Measurements from ENCODE around the gene INF2.
"Not testable (repeated sequence)": the region's sequence is repeated elsewhere in the genome, so short reads cannot be mapped to it uniquely, and the experiment has no call there.

INF2 gene

DNA sequence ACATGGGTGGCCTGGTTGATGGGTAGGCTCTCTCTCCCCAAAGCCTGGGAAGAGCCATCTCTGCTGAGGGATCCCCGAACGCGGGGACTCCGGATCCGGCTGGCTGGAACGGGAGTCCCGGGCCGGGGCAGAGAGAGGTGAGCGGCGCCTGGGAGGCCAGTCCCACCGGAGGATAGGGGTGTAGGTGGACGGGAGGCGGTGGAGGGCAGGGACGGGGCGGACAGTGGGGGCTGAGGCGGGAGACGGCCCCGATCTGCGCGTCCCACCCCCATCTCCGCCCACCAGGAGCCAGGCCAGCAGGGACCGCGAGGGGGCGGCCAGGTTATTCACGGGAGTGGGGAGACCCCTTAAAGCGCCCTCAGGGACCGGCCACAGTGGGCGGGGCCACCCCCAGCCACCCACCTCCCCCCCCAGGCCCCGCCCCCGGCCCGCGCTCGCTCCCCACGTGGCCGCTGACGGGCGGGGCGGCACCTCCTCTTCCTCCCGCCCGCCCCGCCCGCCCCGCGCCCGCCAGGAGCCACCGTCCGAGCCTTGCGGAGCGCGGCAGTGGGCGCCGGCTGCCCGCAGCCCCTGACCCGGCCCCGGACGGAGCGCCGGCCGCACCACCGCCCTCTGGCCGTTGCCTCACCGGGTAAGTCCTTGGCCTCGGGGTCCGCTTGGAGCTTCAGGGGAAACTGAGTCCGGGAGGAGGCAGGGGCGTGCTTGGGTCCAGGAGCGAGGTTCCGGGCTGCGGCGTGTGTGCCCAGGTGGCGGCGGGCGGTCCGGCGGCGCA, at the start of gene INF2:
TSS of gene INF2 (plus strand) at position 510 of the 772 bp plus-strand sequence. CDS start 11,748 bp downstream, outside the sequence.
- FAIRE-seq, result no peak
- peak; percentile 71 for DNase-seq (ENCODE audit: insufficient read length, low spot score)

DNA sequence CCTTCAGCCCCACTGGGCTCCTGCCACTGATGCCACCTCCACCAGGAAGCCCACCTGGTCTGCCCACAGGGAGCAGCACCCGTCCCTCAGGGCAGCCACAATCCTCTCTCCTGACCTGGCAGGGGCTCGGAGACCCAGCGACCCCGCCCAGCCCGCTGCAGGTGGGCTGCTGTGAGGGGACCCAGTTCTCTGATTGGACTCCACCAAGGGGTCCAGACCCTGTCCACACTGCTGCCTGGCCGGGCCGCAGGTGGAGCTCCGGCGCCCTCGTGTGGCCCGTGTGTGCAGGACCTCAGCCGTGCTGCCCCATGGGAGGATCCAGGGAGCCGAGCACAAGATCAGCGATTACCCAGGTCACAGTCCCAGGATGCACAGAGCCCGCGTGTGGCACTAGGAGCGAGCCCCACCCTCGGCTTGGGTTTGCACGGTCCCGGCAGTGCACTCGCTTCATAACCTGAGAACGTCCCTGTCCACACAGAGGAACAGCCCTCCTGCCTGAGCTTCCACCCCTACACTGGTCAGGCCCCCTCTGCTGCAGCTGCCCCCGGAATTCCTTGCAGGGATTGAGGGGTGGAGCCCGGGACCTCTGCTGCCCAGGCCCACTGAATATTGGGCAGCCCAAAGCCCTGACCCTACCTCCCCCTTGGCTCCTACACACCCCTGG, 49.4 kb upstream of the INF2 start:
- FAIRE-seq (peak; percentile 91), DNase-seq (ENCODE audit: insufficient read length, low spot score) (peak; percentile 91)

DNA sequence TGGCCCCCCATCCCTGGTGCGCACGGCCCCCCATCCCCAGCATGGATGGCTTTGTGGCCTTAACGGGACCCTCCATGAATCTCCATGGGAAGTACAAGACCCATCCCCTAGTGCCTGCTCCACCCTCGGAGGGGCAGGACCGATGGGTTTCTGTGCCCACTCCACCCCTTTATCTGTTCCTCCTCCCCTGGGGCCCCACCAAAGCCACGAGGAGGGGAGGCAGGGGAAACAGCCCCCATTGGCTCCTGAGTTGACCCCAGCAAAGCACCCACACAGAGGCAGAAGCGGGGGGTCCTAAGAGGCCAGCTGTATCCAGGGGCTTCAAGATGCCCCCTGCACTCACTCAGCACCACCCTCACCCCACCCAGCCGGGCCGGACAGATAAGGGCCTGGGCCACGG, 48.7 kb upstream of the INF2 start:
- FAIRE-seq, result peak; percentile 9
- no peak for DNase-seq (ENCODE audit: insufficient read length, low spot score)

DNA sequence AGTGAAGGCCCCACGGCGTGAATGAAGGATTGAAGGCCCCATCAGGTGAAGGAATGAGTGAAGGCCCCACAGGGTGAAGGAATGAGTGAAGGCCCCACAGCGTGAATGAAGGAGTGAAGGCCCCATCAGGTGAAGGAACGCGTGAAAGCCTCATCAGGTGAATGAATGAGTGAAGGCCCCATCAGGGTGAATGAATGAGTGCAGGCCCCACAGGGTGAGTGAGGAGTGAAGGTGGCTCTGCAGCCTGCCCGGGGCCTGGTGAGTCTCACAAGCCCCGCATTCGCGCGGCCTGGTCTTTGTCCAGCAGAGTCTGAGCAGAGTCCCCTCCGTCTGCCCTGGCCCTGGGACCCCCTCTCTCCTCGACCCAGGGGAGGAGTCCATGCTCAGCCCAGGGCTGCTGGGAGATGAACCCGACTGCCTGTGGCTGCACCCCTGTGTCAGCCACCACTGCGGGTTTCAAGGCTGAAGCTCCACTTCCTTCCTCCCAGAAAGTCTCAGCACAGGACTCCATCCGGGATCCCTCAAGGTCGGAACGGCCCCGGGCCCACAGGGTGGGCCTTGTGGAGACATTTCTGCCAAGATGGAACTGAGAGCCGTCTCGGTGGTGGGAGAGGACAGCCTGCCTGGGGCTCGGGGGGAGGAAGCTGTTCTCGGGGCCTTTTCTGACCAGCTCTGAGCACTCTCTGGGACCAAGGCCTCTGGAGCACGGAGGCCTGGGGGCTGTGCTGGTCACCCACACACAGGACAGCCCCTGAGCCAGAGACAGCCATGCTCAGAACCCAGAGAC, 47.5 kb upstream of the INF2 start:
- FAIRE-seq (no peak), DNase-seq (ENCODE audit: insufficient read length, low spot score) (no peak)

DNA sequence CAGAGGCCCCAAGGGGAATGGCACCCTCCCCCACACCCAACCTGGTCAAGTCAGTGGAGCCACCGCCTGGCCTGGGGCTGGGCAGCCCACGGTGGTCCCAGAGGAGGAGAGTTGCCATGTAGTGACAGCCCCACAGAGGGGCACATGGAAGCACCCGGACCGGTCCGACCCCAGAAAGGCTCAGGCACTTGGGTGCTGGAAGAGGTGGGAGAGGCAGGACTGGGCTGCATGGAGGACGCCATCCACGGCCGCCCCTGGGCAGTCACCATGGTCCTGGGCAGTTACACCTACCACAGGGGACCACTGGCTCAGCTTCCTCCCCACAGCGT, 46.9 kb upstream of the INF2 start:
- FAIRE-seq (no peak), DNase-seq (ENCODE audit: insufficient read length, low spot score) (no peak)

DNA sequence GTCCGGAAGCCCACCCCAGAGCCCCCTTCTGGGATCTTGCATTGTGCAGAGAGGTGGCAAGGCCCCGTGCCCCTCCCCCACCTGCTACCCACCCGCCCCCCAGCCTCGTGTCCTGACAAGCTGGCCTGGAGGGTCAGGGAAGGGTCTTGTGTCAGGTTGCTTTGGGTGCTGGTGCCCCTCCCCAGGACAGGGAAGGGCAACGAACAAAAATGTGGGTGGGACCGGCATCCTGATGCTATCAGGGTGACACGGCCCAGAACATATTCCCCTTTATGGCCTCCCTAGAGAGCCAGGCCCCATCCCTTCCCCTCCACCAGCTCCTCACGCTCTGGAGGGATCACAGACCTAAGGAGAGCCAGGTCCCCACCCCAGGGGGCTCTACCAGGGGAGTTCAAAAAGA, 46.1 kb upstream of the INF2 start:
- no peak for FAIRE-seq

DNA sequence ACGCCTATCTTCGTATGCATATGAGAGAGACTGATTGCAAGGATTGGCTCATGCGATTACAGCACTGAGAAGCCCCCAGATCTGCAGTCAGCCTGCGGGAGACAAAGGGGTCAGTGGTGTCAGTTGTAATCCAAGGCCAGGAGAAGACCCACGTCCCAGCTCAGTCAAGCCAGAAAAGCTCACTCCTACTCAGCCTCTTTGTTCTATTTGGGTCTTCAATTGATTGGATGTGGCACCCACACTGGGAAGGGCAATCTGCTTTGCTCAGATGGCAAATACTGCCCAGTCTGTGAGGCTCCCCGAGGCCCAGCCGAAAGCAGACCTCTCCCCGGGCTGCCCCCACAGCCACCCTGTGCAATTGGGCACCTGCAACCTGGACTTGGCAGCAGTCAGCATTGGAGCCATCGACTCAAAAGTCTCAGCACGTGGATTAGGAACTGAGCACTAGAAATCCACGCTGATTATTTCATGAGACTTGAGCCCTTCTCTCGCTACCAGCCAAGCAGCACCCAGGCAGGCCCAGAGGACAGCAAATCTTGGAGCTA, 45.3 kb upstream of the INF2 start:
- DNase-seq (ENCODE audit: insufficient read length, low spot score) (no peak), FAIRE-seq (no peak)

More for the DNA sequence above, 46.1 kb upstream of the INF2 start:
- no peak for DNase-seq (ENCODE audit: insufficient read length, low spot score)

DNA sequence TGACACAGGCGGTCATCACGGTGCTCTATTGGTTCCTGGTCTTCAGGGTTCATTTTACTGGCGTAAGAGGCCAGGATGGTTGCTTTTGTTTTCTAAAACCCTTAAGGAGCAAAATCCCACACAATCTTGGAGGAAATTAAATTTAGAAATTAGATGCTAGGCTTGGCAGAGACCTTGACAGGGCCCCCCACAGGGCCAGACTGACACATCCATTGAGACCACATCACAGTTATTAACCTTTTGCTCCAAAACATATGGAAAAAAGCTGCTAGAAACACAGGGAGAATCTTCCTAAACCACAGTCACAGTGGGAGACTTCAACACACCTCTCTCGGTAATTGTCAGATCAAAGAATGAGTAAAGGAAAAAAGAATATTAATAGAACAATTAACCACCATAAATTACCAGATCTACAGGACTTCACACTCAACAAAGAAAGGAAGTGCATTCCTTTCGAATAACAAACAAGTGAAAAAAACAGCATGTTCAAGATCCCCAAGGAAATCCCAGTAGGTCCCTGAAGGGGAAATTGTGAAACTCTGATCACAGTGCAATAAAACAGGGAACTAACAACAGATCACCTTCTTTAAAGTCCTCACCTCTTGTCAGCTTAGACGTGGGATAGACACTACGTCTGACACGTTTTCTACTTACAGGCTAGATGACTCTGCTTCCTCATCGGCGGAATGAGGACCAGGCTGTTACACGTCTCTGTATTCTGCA, 44.6 kb upstream of the INF2 start:
- FAIRE-seq (no peak), DNase-seq (ENCODE audit: insufficient read length, low spot score) (no peak)

DNA sequence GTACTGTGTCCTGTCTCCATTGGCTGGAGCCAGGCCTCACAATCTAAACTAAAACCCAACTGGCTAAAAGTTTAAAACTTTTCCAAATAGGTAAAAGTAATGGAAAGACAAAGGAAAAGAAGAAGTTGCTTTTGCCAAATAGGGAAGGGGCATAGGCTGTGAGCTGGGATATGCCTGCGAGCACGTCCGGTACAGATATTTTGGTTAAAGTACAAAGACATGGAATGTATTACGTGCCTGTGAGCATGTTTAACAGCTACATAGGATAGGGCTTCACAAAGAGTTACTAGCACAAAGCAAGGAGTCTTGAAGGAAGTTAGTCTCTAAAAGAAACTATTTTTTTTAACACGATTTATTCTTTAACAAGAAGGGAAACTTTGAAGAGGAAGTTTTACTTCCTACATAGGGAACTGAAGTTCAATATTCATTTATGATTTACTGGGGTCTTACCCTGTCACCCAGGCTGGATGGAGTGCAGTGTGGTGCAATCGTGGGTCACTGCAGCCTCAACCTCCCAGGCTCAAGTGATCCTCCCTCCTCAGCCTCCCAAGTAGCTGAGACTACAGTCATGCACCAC, 41.9 kb upstream of the INF2 start:
- FAIRE-seq (no peak), DNase-seq (ENCODE audit: insufficient read length, low spot score) (no peak)

DNA sequence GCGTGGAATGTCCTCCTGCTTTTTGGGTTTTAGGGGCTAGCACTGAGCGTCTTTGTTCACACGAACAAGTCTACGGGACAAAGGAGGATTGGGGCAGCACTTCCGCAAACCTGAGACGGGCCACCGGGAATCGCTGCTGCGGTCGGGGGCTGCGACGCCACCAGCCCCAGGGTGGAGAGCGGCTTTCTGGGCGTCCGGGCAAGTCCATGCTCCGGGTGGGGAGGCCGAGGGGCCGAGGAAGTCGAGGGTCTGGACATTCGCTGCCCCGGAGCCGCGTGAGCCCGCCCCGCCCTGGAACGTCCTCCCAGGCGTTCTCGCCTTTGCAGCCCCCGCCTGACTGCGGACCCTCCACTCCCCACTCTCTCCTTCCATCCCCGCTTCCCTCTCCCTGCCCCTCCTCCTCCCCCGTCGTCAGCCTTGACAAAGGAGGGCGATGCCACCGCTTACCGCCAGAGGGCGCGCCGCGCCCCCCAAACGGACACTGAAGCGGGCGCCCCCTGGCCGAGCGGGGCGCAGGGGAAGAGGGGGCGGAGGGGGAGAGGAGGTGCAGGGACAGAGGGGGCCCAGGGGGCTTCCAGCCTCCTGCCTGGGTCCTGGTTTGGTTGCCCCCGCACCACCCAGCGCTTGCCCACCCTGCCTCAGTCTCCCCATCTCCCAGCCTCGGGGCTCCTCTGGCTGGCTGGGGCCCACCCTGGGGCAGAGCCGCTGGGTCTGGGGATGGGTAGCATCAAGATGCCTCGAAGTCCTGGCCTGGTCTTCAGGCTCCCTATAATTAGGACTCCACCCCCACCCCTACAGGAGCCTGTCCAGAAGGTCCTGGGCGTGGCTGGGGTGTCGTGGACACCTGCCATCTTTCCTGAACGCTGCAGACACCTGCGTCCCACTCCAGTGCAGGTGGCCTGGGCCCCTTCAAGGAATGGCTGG, 39.1 kb upstream of the INF2 start:
- FAIRE-seq, result peak; percentile 95
- DNase-seq (ENCODE audit: insufficient read length, low spot score), result peak; percentile 85

DNA sequence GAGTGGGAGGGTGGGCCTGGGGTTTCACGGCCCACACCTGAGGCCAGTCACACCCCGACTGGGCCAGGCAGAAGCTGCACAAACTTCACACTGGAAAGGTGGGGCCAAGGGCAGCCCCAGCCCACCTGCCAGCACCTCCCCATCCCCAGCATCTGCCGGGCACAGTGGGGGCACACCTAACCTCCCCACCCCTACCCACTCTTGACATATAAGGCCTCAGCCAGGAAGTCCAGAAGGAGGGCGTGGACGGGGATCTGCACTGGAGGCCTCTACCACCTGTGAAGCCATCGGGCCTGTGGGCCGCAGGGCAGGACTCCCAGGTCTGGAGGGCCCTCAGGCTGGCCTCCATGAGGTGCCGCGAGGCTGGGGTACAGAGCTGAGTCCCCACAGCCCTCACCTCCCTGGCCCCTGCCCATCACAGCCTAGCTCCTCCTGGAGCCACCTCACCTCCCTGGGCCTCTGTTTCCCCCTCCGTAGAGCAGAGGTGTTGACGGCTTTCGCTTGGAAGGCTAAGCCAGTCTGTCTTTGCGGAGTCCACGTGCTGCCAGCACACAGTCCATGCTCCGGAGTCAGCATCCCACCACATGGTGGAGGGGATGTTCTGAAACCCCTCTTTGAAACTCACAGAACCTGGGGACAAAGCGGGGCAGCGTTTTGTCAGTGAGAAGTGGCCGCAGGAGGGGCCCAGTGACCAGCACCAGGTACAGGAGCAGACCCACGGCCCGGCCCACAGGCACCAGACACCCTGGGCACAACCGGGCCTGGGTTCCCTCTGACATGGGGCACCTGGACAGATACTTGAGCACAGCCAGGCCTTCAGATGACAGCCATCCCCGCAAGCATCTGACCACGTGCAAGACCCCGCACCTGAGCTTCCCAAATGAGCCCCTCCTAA, 38.2 kb upstream of the INF2 start:
- DNase-seq (ENCODE audit: insufficient read length, low spot score) (no peak), FAIRE-seq (no peak)

DNA sequence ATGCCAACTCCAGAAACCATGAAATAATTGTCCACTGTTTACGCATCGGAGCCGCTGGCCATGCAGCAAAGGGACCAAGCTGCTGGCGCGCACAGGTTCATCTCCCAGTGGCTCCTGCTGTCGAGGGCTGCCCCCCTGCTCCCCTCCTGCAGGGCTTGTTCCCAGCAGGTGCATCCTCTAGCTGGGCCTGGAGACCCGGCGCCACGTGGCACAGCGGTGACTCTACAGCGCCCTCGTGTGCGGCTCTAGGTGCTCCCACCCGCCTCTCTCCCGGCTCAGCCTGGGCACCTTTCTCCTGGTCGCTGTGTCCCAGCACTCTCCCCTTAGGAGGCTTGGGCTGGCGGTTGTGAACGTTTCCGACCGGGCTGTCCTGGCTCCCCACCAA, 37.5 kb upstream of the INF2 start:
- FAIRE-seq (no peak), DNase-seq (ENCODE audit: insufficient read length, low spot score) (no peak)

DNA sequence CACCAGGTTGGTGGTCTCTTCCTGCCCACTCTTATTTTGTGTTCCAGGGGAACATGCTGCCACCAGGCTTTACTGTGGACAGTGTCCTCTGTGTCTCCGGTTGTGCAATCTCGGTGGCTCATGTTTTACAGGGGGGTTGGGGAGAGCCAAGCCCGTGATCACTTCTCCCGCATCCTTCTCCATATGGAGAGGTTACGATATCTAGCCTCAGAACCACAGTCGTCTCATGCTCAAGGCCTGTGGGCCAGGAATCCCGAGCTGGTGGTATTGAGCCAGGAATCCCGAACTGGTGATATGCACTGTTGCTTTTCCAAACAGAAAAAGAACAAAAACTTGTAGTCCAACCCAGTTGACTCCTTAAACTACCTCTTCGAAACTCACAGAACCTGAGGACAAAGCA, 37.0 kb upstream of the INF2 start:
- FAIRE-seq, result no peak

DNA sequence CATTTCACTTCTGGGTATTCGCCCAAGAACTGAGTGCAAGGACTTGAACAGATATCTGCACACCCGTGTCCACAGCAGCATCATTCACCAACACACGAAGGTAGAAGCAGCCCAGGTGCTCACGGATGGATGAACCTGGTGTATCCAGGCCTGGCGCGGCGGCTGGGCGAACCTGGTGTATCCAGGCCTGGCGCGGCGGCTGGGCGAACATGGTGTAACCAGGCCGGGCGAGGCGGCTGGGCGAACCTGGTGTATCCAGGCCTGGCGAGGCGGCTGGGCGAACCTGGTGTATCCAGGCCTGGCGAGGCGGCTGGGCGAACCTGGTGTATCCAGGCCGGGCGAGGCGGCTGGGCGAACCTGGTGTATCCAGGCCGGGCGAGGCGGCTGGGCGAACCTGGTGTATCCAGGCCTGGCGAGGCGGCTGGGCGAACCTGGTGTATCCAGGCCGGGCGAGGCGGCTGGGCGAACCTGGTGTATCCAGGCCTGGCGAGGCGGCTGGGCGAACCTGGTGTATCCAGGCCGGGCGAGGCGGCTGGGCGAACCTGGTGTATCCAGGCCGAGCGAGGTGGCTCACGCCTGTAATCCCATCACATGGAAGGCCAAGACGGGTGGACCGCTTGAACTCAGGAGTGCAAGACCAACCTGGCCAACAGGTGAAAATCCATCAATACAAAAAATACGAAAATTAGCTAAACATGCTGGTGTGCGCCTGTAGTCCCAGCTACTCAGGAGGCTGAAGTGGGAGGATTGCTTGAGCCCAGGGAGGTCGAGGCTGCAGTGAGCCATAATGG, 36.1 kb upstream of the INF2 start:
- DNase-seq (ENCODE audit: insufficient read length, low spot score); FAIRE-seq: not testable (repeated sequence)

More for the DNA sequence above, 37.0 kb upstream of the INF2 start:
- no peak for DNase-seq (ENCODE audit: insufficient read length, low spot score)

DNA sequence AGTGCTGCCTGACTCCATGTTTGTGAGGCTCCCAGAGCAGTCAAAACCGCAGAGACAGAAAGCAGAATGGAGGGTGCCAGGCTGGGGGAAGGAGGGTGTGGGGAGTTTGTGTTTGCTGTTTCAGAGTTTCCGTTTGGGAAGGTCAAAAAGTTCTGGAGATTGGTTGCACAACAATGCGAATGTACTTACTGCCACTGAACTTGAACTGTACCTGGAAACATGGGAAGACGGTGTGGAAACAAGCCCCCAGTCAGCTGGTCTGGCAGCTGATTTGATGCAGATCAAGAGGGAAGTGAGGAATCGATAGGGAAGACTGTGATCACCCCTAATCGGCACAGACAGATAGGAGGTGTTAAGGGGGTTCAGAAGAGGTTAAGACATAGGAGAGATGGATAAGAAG, 35.3 kb upstream of the INF2 start:
- DNase-seq (ENCODE audit: insufficient read length, low spot score) (no peak), FAIRE-seq (no peak)

DNA sequence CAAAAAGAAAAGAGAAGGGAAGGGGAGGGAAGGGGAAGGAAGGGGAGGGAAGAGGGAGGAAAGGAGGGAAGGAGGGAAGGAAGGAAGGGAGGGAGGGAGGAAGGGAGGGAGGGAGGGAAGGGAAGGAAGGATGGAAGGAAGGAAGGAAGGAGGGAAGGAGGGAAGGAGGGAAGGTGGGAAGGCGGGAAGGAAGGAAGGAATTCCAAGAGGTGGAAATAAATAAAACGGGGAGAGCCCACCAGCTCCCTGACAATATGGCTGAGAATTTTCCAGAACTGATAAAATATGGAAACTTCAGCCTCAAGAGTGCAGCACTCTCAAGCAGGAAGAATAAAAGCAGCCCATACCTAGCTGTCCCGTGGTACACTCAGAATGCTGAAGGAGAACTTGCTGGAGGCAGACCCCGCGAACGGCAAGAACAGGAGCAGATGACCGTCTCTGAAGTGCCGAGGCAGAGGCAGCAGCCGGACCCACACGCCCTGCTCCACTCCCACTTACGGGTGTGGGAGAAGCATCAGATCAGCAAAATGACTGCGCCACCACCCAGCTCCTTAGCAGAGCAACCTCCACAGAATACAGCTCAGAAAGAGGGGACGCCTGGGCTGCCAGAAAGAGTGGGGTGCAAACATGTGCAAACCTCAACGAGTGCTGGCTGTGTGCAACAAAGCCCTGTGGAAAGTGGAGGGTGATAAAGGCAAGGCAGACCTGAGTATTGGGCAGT, 34.1 kb upstream of the INF2 start:
- FAIRE-seq (no peak), DNase-seq (ENCODE audit: insufficient read length, low spot score) (no peak)
